GM10248 (cell line): Measurements from ENCODE around the gene TSPAN3.

Experiments
- CTCF ChIA-PET: fragments of 300-600 bp; sonication (Branson Sonifier 250); formaldehyde crosslinking; extraction: SDS; loops from one replicate; lab custom pipeline; 2021; ENCODE audit warnings: antibody characterized with exemption; lab: Yijun Ruan, JAX
- POLR2A ChIA-PET: fragments of 350-650 bp; sonication (Branson Sonifier 250); formaldehyde crosslinking; extraction: SDS; loops from one replicate; lab custom pipeline; 2020; ENCODE audit warnings: antibody characterized with exemption; lab: Yijun Ruan, JAX
- DNase-seq: peaks from one replicate; pipeline ENCODE4 v3.0.0; 2012; ENCODE audit errors: extremely low spot score
- TF ChIP-seq, protein P1 (sequence below): IDR thresholded peaks from 2 replicates; pipeline ENCODE4 v1.5.1; 2012; ENCODE audit warnings: mild to moderate bottlenecking, low read depth; ENCODE audit errors: extremely low read depth, missing control alignments, control extremely low read depth

Gene TSPAN3

GRCh38 chr15:77001966-77002365, 68.9 kb downstream of the TSPAN3 start:
- no peak for DNase-seq
- TF ChIP-seq, protein P1, sequence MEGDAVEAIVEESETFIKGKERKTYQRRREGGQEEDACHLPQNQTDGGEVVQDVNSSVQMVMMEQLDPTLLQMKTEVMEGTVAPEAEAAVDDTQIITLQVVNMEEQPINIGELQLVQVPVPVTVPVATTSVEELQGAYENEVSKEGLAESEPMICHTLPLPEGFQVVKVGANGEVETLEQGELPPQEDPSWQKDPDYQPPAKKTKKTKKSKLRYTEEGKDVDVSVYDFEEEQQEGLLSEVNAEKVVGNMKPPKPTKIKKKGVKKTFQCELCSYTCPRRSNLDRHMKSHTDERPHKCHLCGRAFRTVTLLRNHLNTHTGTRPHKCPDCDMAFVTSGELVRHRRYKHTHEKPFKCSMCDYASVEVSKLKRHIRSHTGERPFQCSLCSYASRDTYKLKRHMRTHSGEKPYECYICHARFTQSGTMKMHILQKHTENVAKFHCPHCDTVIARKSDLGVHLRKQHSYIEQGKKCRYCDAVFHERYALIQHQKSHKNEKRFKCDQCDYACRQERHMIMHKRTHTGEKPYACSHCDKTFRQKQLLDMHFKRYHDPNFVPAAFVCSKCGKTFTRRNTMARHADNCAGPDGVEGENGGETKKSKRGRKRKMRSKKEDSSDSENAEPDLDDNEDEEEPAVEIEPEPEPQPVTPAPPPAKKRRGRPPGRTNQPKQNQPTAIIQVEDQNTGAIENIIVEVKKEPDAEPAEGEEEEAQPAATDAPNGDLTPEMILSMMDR, result no peak
- ChIA-PET CTCF (interaction anchor here (0.7 kb wide), 1 partner anchor 33 kb away, joined by 3 read pairs; no protein-coding TSS in a partner anchor), POLR2A (no interaction called here)

DNA sequence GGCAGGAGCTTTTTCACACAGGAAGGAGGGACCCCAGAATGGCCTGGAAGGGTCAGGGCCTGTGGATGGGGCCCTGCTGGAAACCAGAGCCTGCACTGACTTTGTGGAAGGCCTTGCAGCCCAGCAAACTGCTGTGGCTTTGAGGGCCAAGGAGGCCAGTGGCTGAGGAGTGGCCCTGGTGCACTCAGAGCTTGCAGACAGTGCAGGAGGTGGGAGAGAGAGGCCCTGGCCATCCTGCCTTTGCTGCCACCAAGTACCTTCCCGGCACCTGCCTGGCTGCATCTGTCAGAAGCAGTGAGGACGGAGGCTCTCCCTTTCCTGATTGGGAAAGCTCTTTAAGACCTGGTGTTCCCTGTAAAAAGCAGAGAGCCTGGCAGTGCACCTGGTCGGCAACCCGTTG, 69.6 kb downstream of the TSPAN3 start:
- ChIA-PET CTCF (interaction anchor here (0.7 kb wide), 1 partner anchor 33 kb away, joined by 3 read pairs; no protein-coding TSS in a partner anchor), POLR2A (no interaction called here)
- DNase-seq, result no peak
- TF ChIP-seq, protein P1, result no peak

DNA sequence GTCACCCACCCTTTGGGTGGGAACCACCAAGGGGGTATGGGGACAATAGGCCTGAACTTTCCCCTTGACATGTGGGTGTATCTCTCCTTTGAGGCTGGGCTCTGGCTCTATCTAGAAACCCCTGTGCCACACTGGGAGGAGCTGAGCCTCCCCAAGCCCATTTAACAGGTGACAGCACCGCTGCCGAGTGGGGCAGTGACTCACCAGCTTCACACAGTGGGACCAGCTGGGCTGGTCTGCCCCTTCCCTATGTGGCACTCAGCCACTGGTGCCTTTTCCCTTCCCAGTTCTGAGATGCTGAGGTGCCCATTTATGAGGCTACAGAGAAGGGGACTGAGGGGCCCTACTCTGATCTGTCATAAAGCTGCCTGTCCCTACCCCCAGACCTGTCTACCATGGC, 70.9 kb downstream of the TSPAN3 start:
- no peak for DNase-seq
- CTCF ChIA-PET, result interaction anchor here (2.9 kb wide), 1 partner anchor 11 kb away, joined by 10 read pairs; no protein-coding TSS in a partner anchor
- TF ChIP-seq, protein P1, result no peak
- POLR2A ChIA-PET, result no interaction called here

- CTCF ChIA-PET, result interaction anchor here (0.9 to 2.9 kb wide), 9 partner anchors 10 to 34 kb away, joined by 3 to 10 read pairs (median 4); no protein-coding TSS in a partner anchor
These were observed 72.1 kb downstream of the TSPAN3 start for GRCh38 chr15:76998663-76999285.

GRCh38 chr15:76996526-76997401, 74.1 kb downstream of the TSPAN3 start:
- DNase-seq, result no peak
- POLR2A ChIA-PET, result no interaction called here
- TF ChIP-seq, protein P1, result no peak
- CTCF ChIA-PET, result interaction anchor here (0.6 to 2.9 kb wide), 6 partner anchors 8 to 17 kb away, joined by 3 to 10 read pairs (median 6); no protein-coding TSS in a partner anchor

More at GRCh38 chr15:76998663-76999285, 72.1 kb downstream of the TSPAN3 start:
- DNase-seq, result no peak
- POLR2A ChIA-PET, result no interaction called here
- TF ChIP-seq, protein P1, result no peak

DNA sequence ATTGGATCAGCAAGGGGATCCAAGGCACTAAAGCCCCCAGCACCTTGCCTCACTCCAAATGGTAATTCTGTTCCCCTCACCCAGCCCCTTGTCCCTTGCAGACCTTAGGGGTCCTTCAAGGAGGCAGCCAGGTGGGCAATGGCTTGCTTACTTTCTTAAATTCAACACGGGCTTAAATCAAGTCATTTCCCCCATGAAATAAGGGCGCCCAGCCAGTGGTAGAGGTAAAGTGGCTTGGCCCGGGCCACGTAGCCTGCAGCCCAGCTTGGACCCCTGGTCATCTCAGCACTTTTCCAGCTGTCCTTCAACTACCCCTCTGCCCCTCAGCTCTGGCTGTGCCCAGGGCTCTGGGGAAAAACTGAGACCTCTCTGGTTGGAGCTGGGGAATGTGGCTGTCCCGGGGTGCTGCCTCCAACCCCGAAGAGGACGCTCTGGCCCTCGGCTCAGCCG, 74.8 kb downstream of the TSPAN3 start:
- CTCF ChIA-PET, result interaction anchor here (0.6 to 2.2 kb wide), 5 partner anchors 12 to 23 kb away, joined by 3 to 10 read pairs (median 3); no protein-coding TSS in a partner anchor
- TF ChIP-seq, protein P1, result no peak
- no peak for DNase-seq
- POLR2A ChIA-PET, result no interaction called here
